ENCODE data around the gene TMEM223.
"Not testable (repeated sequence)": the region's sequence is repeated elsewhere in the genome, so short reads cannot be mapped to it uniquely, and the experiment has no call there.

Gene TMEM223

GRCh38 chr11:62752994-62753735 is 38.6 kb downstream of the TMEM223 start:
- DNase-seq (ENCODE audit: low read depth, low spot score), result no peak
- H3K4me3 ChIP-seq (ENCODE audit: low read length), result no peak overlapping the region; the same call in 1 of the 2 replicates
- no peak overlapping the region for H3K27ac ChIP-seq (ENCODE audit: low read length)
- no CpG with 5 or more reads among the region's 15 CpGs for WGBS (ENCODE audit: insufficient coverage, insufficient read length)
- no peaks in the 10 kb centered on the region for H3K27me3 ChIP-seq (ENCODE audit: control insufficient read depth, insufficient read depth, low read length)
- peaks cover 18% of the 10 kb centered on the region for H3K36me3 ChIP-seq (ENCODE audit: control insufficient read depth, insufficient read depth, low read length)
- no peaks in the 10 kb centered on the region for H3K9me3 ChIP-seq (ENCODE audit: control insufficient read depth, insufficient read depth, low read length)
- H3K4me1 ChIP-seq (ENCODE audit: control insufficient read depth, insufficient read depth, low read length), result no peaks in the 10 kb centered on the region

DNA sequence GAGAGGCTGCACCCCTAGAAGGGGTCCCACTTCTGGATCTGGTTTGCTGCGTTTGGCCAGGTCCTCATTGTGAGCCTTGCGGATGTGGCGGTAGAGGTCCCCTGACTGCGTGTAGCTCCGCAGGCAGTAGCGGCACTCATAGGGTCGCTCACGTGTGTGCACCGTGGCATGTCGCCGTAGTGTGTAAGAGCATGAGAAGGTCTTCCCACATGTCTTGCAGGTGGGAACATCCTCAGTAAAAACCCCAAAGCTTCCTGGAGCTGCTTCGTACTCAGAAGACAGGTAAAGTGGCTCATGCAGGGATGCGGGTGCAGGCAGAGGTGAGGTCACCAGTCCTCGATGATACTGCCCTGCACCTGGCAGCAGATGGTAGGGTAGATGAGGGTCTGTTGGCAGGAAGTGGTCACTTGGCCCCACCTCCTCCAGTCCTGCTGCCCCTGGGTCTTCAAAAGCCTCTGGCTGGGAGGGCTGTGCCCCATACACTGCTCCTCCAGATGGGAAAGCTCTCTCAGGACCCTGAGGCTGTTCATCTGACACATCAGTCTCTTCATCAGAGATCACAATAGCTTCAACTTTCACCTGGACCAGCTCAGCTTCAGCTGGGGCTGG is 39.5 kb downstream of the TMEM223 start:
- Histone ChIP-seq H3K4me1 (ENCODE audit: control insufficient read depth, insufficient read depth, low read length) (no peaks in the 10 kb centered on the region), H3K9me3 (ENCODE audit: control insufficient read depth, insufficient read depth, low read length) (no peaks in the 10 kb centered on the region), H3K27me3 (ENCODE audit: control insufficient read depth, insufficient read depth, low read length) (no peaks in the 10 kb centered on the region), H3K4me3 (ENCODE audit: low read length) (no peak overlapping the region), H3K36me3 (ENCODE audit: control insufficient read depth, insufficient read depth, low read length) (peaks cover 18% of the 10 kb centered on the region), H3K27ac (ENCODE audit: low read length) (no peak overlapping the region)
- no CpG with 5 or more reads among the region's 14 CpGs for WGBS (ENCODE audit: insufficient coverage, insufficient read length)
- no peak for DNase-seq (ENCODE audit: low read depth, low spot score)

GRCh38 chr11:62749931-62750330 is 41.9 kb downstream of the TMEM223 start:
- not testable (repeated sequence) for H3K27me3 ChIP-seq (ENCODE audit: control insufficient read depth, insufficient read depth, low read length); H3K9me3 ChIP-seq (ENCODE audit: control insufficient read depth, insufficient read depth, low read length); H3K4me1 ChIP-seq (ENCODE audit: control insufficient read depth, insufficient read depth, low read length); H3K4me3 ChIP-seq (ENCODE audit: low read length); H3K27ac ChIP-seq (ENCODE audit: low read length); DNase-seq (ENCODE audit: low read depth, low spot score)
- H3K36me3 ChIP-seq (ENCODE audit: control insufficient read depth, insufficient read depth, low read length), result peaks cover 18% of the 10 kb centered on the region
- no CpG with 5 or more reads among the region's 5 CpGs for WGBS (ENCODE audit: insufficient coverage, insufficient read length)

- no peaks in the 10 kb centered on the region for H3K9me3 ChIP-seq (ENCODE audit: control insufficient read depth, insufficient read depth, low read length)
- no peaks in the 10 kb centered on the region for H3K27me3 ChIP-seq (ENCODE audit: control insufficient read depth, insufficient read depth, low read length)
- H3K36me3 ChIP-seq (ENCODE audit: control insufficient read depth, insufficient read depth, low read length), result peaks cover 12% of the 10 kb centered on the region
- H3K4me3 ChIP-seq (ENCODE audit: low read length), result no peak overlapping the region
- no peaks in the 10 kb centered on the region for H3K4me1 ChIP-seq (ENCODE audit: control insufficient read depth, insufficient read depth, low read length)
- no CpG with 5 or more reads among the region's 9 CpGs for WGBS (ENCODE audit: insufficient coverage, insufficient read length)
- H3K27ac ChIP-seq (ENCODE audit: low read length), result no peak overlapping the region
- DNase-seq (ENCODE audit: low read depth, low spot score), result no peak
These were observed 44.2 kb downstream of the TMEM223 start for GRCh38 chr11:62747475-62748160.
